K562 (cell line): ENCODE measurements around the gene SF3B4. TPM values are rescaled to one million over a fixed set of nuclear protein-coding genes. Genes with fewer than 3 reads are reported as not detected.

Experiments used
- BMI1 ChIP-seq: fragments of 150-350 bp; IDR thresholded peaks from 2 replicates; pipeline ENCODE4 v1.6.1; 2014; ENCODE audit warnings: low read length
- MAFF ChIP-seq: IDR thresholded peaks from 2 replicates; pipeline ENCODE4 v1.6.1; 2012; ENCODE audit warnings: low read length, improper control_type of control experiment
- PHB ChIP-seq: fragments of 250-450 bp; sonication (Bioruptor Pico); IDR thresholded peaks from 2 replicates; pipeline ENCODE4 v1.5.0; 2021
- PML ChIP-seq: IDR thresholded peaks from 2 replicates; pipeline ENCODE4 v1.6.1; 2012; ENCODE audit warnings: low read length, inconsistent platforms
- ZNF263 ChIP-seq: sonication (generic); formaldehyde crosslinking; IDR thresholded peaks from 2 replicates; pipeline ENCODE4 v1.8.0; 2022; ENCODE audit warnings: mild to moderate bottlenecking, missing genetic modification reagents, borderline replicate concordance
- ZNF695 ChIP-seq: fragments of 450-650 bp; formaldehyde crosslinking; IDR thresholded peaks from 2 replicates; pipeline ENCODE4 v1.4.0; 2020; ENCODE audit warnings: mild to moderate bottlenecking, moderate library complexity
- polyA plus RNA-seq, 8 experiments: library from polyadenylated mRNA; depleted of rRNA in 4 of 8; stranded (reverse) in 5 of 8; unstranded in 3 of 8; fragments of >200 nt; fragmentation: Nextera tagmentation in 2 of 8; fragmentation: Illumina TruSeq in 1 of 8; extraction: Ambion mirVana in 2 of 8; extraction: Trizol in 1 of 8; gene quantifications; 2 replicates each; pipeline versions ENCODE4 v1.2.1 to v1.2.3, GENCODE V29; 2011 to 2014; ENCODE audit warnings: inconsistent platforms in 1 of 8, missing spikeins in 1 of 8
- total RNA-seq, 7 experiments: library from RNA; depleted of rRNA in 6 of 7; stranded (reverse); fragments of >200 nt in 6 of 7; fragmentation: Illumina TruSeq in 2 of 7; extraction: Trizol in 2 of 7; gene quantifications; 2 replicates each; pipeline versions ENCODE4 v1.2.1 to v1.2.3, GENCODE V29; 2011 to 2021; ENCODE audit warnings: low replicate concordance in 1 of 7
- TF ChIP-seq, protein P1 (sequence below): fragments of 450-650 bp; formaldehyde crosslinking; IDR thresholded peaks from 2 replicates; pipeline ENCODE4 v1.4.0; 2020; ENCODE audit warnings: mild to moderate bottlenecking, moderate library complexity
- TF ChIP-seq, protein P2 (sequence below), 2 experiments: IDR thresholded peaks; 2 replicates each; pipeline ENCODE4 v1.6.1; 2011; ENCODE audit warnings: borderline replicate concordance in 1 of 2, control low read depth in 1 of 2, low read depth in 1 of 2, low read length in 1 of 2, mild to moderate bottlenecking in 1 of 2, mixed read lengths in 1 of 2, moderate library complexity in 1 of 2; ENCODE audit not compliant: insufficient read depth in 1 of 2, insufficient read length in 1 of 2, poor library complexity in 1 of 2, severe bottlenecking in 1 of 2; ENCODE audit errors: extremely low read depth in 1 of 2
- TF ChIP-seq, protein P3 (sequence below): sonication (generic); formaldehyde crosslinking; IDR thresholded peaks from 2 replicates; pipeline ENCODE4 v1.8.1; 2023; ENCODE audit warnings: mild to moderate bottlenecking, missing genetic modification reagents
- TF ChIP-seq, protein P4 (sequence below): fragments of 250-450 bp; sonication (Bioruptor Pico); IDR thresholded peaks from 2 replicates; pipeline ENCODE4 v1.5.0; 2021; ENCODE audit warnings: mild to moderate bottlenecking, moderate library complexity

The SF3B4 gene
- total and polyA plus RNA-seq, 9 of the 15 experiments (the other 6 are each of a cell fraction or from before 2014, with no cell fraction given) = 3.0 to 88.0 (median 26.1) TPM

DNA sequence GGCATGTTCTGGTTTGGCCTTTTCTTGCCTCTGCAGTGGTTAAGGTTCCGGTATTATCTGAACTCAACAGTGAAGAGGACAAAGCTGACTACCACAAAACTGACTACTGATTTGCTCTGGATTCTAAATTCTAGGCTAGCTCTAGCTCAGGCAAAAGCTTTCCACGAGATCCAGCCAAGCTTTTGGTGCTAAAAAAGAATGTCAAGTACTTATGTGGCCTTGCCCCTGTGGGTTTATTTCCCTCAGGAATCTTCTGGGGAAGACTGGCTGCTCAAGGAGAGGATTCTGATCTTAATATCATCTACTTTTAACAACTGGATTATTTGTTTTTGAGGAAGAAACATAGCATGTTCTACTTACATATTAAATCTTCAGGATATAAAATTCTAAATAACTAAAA lies 35.1 kb upstream of the SF3B4 start (continued):
- TF ChIP-seq ZNF695 (CRISPR knock-in tag) = no peak
- TF ChIP-seq BMI1 = no peak
- TF ChIP-seq ZNF263 = no peak
- TF ChIP-seq, protein P1, sequence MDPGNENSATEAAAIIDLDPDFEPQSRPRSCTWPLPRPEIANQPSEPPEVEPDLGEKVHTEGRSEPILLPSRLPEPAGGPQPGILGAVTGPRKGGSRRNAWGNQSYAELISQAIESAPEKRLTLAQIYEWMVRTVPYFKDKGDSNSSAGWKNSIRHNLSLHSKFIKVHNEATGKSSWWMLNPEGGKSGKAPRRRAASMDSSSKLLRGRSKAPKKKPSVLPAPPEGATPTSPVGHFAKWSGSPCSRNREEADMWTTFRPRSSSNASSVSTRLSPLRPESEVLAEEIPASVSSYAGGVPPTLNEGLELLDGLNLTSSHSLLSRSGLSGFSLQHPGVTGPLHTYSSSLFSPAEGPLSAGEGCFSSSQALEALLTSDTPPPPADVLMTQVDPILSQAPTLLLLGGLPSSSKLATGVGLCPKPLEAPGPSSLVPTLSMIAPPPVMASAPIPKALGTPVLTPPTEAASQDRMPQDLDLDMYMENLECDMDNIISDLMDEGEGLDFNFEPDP (CRISPR knock-in tag) = no peak
- TF ChIP-seq, protein P2, sequence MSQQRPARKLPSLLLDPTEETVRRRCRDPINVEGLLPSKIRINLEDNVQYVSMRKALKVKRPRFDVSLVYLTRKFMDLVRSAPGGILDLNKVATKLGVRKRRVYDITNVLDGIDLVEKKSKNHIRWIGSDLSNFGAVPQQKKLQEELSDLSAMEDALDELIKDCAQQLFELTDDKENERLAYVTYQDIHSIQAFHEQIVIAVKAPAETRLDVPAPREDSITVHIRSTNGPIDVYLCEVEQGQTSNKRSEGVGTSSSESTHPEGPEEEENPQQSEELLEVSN (IDR thresholded peaks at IDR 0.05; ENCODE audit: borderline replicate concordance in 1 of 2, extremely low read depth in 1 of 2, insufficient read depth in 1 of 2, insufficient read length in 1 of 2, low read depth in 1 of 2, low read length in 1 of 2, poor library complexity in 1 of 2, severe bottlenecking in 1 of 2) = no peak
- no peak for TF ChIP-seq PHB (CRISPR knock-in tag)
- no peak for TF ChIP-seq PML
- no peak for TF ChIP-seq MAFF
- TF ChIP-seq, protein P3, sequence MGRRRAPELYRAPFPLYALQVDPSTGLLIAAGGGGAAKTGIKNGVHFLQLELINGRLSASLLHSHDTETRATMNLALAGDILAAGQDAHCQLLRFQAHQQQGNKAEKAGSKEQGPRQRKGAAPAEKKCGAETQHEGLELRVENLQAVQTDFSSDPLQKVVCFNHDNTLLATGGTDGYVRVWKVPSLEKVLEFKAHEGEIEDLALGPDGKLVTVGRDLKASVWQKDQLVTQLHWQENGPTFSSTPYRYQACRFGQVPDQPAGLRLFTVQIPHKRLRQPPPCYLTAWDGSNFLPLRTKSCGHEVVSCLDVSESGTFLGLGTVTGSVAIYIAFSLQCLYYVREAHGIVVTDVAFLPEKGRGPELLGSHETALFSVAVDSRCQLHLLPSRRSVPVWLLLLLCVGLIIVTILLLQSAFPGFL (CRISPR knock-in tag) = no peak
- TF ChIP-seq, protein P4, sequence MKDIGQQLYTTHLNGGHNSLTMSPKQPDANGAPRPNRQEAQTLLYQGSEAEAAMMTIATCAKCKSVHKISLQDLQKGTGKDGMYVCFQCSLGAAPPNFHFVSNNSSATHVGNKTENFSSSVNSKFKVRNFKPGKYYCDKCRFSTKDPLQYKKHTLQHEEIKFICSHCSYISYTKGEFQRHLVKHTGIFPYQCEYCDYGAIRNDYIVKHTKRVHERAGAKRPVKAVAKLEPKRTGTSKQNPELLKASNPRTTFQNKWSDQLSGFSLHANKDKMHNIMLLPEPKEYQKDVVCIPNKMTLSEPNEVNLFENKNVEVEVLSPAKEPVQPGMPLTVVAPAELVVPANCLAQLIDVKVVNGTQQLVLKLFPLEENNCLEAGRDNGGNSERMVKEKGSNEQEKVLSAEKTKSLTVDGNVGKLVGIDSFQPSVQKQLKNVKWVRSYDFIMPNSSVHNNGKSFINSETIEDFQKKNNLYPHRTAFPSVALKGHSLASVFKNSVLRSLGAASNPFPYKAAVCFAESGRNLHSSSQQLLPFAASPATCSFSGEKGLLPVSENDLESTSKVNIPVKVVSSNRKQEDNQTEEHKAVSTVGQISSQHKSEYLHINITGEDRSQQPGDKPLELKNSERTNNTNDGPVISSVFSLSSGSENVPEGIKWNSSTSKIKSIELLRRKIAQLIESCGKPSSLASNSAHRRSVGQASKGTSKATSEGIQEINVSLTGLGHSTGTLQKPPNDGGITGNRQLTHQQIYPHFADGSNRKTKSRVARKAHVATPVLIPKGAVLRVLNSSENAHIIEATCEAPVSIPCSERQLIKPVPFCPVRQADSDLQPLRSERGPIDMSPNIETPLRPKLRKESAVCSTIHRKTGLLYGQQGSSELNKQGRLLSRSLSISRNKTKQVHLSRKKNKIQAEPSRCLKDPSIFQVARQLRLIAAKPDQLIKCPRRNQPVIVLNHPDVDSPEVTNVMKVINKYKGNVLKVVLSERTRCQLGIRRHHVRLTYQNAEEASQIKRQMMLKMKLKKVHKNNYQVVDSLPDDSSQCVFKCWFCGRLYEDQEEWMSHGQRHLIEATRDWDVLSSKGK = no peak
